ENCODE data around the gene HOXA4.

HOXA4 gene

GRCh38 chr7:27147199-27148030 is 16.9 kb upstream of the HOXA4 start, which contains the start of gene HOXA6:
Gene HOXA6, minus strand, starts transcription at chr7:27147774. Its CDS starts 25 bp downstream, at chr7:27147749.
- DNase-seq (ENCODE audit: low read depth in 2 of 2) = no peak

GRCh38 chr7:27146491-27147198 is 16.1 kb upstream of the HOXA4 start:
- no peak for DNase-seq (ENCODE audit: low read depth in 2 of 2)

DNA sequence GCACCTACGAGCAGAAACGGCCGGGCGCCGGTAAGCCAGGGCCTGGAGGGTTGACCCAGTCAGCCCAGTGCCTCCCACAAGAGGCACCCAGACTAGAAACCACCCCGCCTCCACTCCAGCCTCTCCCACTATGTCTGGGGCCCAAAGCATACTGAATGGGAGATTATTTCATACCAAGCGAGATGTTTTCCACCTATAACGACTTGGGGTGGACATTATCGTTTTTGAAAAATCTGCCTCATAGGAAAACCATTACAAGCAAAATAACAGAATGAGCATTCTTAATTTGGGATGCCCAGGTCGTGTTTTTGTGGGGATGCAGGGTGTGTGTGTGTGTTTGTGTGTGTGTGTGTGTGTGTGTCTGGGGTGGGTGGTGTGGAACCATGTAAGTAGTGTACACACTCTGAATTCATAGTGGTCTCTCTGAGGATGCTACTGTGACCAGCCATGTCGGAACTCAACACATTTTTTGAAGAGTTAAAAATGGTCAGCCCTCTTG is 15.4 kb upstream of the HOXA4 start:
- no peak for DNase-seq (ENCODE audit: low read depth in 2 of 2)

- DNase-seq (ENCODE audit: low read depth in 2 of 2) = no peak
Measured at GRCh38 chr7:27145165-27145913, 14.8 kb upstream of the HOXA4 start.

GRCh38 chr7:27144781-27145164 is 14.2 kb upstream of the HOXA4 start:
- no peak for DNase-seq (ENCODE audit: low read depth in 2 of 2)

DNA sequence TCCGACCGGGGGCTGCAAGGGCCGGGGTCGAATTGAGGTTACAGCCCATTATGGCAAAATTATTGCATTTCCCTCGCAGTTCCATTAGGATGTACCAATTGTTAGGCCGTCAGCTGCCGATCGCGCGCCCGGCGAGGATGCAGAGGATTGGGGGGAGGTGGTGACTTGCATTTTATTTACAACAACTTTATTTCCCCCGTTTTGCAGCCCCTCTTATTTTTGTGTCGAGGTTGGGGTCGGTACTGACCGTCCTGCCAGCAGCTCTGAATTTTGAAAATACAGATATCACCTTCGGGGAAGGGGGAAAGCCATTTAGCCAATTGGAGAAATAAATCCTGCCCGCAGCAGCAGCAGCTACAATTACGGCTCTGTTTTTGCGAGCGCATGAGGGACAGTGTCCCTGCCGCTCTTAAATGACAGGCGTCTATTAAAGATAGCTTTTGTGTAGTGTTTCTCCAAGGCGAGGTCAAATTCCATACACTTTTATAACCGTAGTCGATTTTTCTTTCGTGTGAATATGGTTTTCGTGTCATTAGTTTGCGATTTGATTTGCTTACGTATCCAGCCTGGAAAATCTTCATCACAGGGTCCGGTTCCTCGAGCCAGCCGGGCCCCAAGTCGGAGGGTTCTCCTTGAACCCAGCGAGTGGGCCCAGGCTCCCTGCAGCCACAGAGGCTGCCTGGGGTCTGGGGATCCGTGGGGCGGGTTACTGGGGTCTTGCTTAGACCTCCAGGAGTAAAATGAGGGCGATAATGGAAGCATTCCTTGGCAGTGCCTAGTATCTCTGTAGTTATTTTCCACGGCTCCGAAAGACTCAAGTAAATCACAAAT is 13.6 kb upstream of the HOXA4 start:
- no peak for DNase-seq (ENCODE audit: low read depth in 2 of 2)

- no peak for DNase-seq (ENCODE audit: low read depth in 2 of 2)
Measured at GRCh38 chr7:27143023-27143949, 12.7 kb upstream of the HOXA4 start, which contains the start of gene HOXA5. Gene HOXA5, minus strand, starts transcription at chr7:27143681. Its CDS starts 74 bp downstream, at chr7:27143607.

DNA sequence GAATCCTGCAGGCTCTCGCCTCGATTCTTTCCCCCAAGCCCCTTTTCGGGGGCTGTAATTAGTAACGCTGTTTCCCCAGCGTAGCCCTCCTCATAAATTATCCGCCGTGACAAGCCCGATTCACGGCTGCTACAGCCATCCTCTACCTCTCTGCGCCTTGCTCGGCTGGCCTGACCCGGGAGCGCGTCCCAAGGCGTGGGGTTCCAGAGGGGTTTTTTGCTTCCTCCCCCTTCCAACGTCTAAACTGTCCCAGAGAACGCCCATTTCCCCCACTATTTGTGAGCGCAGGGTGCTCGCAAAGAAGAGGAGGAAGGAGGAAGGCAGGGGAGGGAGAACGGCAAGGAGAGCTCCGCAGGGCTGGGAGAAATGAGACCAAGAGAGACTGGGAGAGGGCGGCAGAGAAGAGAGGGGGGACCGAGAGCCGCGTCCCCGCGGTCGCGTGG is 12.0 kb upstream of the HOXA4 start:
- no peak for DNase-seq (ENCODE audit: low read depth in 2 of 2)

DNA sequence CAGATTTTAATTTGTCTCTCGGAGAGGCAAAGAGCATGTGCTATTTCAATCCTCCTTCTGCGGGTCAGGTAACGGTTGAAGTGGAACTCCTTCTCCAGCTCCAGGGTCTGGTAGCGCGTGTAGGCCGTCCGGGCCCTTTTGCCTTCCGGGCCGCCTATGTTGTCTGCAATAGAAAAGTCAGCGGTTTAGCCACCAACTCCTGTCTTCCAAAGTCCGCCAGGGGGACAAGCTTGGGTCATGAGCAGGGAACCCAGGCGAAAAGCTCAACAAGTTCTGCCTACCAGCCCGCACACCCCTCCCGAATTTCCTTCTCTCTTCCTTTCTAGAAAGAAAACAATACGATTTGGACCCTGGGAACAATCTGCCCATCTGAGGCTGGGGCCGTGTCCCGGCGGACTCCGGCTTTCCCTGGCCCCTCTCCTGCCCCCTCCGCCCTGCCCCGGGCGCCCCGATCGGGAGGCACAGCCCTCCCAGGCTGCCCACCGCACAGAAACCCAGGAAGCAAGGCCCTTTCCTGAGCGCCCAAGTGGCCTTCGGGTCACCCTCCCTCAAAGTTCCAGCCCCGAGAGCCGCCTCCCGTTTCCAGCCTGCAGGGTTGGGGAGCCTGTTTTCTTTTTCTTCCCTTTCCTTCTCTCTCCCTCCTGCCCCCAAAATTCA is 11.5 kb upstream of the HOXA4 start:
- DNase-seq (ENCODE audit: low read depth in 2 of 2) = no peak

GRCh38 chr7:27141137-27141922 is 10.8 kb upstream of the HOXA4 start:
- DNase-seq (ENCODE audit: low read depth in 2 of 2) = no peak

DNA sequence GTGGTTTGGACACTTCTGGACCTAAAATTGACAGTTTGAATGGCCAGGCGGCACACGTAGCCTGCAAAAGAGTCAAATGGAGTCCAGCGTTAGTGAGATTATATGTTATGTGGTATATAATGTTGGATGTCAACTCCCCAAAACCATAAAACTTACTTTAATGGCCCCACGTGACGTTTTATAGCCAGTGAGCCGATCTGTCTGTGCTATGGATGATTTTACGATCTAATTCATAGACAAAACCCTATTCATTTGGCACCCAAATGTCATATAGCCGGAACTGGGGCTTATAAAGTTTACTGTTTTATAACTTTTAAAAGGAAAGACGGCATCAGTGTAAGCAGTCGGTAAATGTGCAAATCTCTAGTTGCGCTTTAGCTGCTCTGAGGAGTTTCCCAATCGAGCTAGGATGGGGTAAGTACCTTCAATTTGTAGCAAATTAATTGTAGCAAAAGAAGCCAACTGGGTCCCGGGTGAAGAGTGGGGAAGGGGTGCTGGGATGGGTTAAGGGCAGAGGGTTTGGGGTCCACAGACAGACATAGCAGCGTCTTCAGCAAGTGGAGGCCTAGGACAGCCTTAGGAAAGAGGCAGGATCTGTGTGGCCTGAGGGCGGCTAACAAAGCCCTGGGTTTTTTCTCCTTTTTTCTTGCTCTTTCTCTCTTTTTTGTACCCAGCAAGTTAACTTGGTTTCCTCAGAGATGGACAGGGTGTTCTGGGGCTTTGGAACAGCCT is 9.7 kb upstream of the HOXA4 start:
- no peak for DNase-seq (ENCODE audit: low read depth in 2 of 2)

GRCh38 chr7:27139334-27140125 is 9.0 kb upstream of the HOXA4 start:
- no peak for DNase-seq (ENCODE audit: low read depth in 2 of 2)

- DNase-seq (ENCODE audit: low read depth in 2 of 2) = no peak
Measured at GRCh38 chr7:27138985-27139333, 8.4 kb upstream of the HOXA4 start.

- no peak for DNase-seq (ENCODE audit: low read depth in 2 of 2)
Measured at GRCh38 chr7:27138472-27138871, 7.9 kb upstream of the HOXA4 start.

GRCh38 chr7:27137640-27138315 is 7.2 kb upstream of the HOXA4 start:
- no peak for DNase-seq (ENCODE audit: low read depth in 2 of 2)

DNA sequence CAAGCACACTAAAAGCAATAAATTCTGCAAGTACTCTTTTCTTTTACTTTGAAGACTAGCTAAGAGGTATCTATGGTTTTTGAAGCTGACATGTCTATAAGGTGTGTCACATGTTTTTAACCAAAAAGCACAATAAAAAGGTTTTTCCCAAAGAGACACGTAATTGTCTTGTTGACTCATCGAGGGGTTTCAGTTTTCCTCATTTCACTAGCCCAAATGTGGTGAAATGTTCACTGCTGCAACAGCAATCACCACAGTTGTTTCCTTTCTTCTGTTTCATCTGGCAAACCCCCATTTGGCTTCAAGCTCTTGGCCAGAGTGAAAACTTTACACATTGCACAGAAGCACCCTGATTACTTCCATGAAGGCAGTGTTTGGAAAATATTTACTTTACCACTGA is 3.8 kb upstream of the HOXA4 start:
- DNase-seq (ENCODE audit: low read depth in 2 of 2) = no peak

All from stimulated activated CD4-positive, alpha-beta T cell treated with anti-CD3 and anti-CD28 coated beads, Interleukin-12 subunit alpha, Interleukin-12 subunit beta, amount 100 ng/mL, for 24 hours (primary cell).